ENCODE measurements around the gene HSPA1B.

HSPA1B gene

DNA sequence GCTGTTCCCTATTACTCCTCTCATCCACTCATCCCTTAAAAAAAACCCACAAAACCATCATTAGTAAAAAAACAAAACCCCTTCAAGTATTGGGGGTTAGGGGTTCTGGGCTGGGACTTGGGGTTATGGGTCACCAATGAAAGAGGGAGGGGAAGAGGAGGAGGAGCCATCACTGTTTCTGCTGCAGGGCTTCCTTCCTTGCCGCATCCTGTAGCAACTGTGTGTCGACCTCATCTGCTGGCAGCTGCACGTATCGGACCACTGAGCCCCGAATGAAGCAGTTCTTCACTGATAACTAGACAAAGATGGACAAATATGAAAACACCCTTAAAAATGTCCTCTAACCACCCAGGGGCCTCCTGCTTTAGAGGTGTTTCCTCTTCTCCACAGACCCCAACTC lies 29.9 kb upstream of the HSPA1B start:
- TF ChIP-seq MAX (IDR thresholded peaks at IDR 0.05) (no peak), YY1 (IDR thresholded peaks at IDR 0.05; ENCODE audit: low read depth) (no peak), TAF1 (IDR thresholded peaks at IDR 0.05; ENCODE audit: low read depth) (no peak), EP300 (IDR thresholded peaks at IDR 0.05; ENCODE audit: borderline replicate concordance) (no peak), CREB1 (IDR thresholded peaks at IDR 0.05; ENCODE audit: low read depth) (no peak), EGR1 (IDR thresholded peaks at IDR 0.05) (no peak), RAD21 (IDR thresholded peaks at IDR 0.05; ENCODE audit: low read depth) (no peak), ZBTB7A (IDR thresholded peaks at IDR 0.05; ENCODE audit: low read depth) (no peak), TCF12 (IDR thresholded peaks at IDR 0.05; ENCODE audit: low read depth) (no peak), NFIC (IDR thresholded peaks at IDR 0.05) (no peak), FOXM1 (IDR thresholded peaks at IDR 0.05; ENCODE audit: borderline replicate concordance, low read depth) (no peak), CEBPB (IDR thresholded peaks at IDR 0.05) (no peak), TEAD4 (IDR thresholded peaks at IDR 0.05) (no peak)
- TF ChIP-seq, protein P1, sequence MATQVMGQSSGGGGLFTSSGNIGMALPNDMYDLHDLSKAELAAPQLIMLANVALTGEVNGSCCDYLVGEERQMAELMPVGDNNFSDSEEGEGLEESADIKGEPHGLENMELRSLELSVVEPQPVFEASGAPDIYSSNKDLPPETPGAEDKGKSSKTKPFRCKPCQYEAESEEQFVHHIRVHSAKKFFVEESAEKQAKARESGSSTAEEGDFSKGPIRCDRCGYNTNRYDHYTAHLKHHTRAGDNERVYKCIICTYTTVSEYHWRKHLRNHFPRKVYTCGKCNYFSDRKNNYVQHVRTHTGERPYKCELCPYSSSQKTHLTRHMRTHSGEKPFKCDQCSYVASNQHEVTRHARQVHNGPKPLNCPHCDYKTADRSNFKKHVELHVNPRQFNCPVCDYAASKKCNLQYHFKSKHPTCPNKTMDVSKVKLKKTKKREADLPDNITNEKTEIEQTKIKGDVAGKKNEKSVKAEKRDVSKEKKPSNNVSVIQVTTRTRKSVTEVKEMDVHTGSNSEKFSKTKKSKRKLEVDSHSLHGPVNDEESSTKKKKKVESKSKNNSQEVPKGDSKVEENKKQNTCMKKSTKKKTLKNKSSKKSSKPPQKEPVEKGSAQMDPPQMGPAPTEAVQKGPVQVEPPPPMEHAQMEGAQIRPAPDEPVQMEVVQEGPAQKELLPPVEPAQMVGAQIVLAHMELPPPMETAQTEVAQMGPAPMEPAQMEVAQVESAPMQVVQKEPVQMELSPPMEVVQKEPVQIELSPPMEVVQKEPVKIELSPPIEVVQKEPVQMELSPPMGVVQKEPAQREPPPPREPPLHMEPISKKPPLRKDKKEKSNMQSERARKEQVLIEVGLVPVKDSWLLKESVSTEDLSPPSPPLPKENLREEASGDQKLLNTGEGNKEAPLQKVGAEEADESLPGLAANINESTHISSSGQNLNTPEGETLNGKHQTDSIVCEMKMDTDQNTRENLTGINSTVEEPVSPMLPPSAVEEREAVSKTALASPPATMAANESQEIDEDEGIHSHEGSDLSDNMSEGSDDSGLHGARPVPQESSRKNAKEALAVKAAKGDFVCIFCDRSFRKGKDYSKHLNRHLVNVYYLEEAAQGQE (IDR thresholded peaks at IDR 0.05; ENCODE audit: low read depth) = no peak
- TF ChIP-seq, protein P2, sequence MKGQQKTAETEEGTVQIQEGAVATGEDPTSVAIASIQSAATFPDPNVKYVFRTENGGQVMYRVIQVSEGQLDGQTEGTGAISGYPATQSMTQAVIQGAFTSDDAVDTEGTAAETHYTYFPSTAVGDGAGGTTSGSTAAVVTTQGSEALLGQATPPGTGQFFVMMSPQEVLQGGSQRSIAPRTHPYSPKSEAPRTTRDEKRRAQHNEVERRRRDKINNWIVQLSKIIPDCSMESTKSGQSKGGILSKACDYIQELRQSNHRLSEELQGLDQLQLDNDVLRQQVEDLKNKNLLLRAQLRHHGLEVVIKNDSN (IDR thresholded peaks at IDR 0.05) = no peak

- TF ChIP-seq TCF12 (IDR thresholded peaks at IDR 0.05; ENCODE audit: low read depth) = no peak
- no peak for TF ChIP-seq EGR1 (IDR thresholded peaks at IDR 0.05)
- TF ChIP-seq, protein P2 (IDR thresholded peaks at IDR 0.05) = no peak
- TF ChIP-seq TEAD4 (IDR thresholded peaks at IDR 0.05) = no peak
- no peak for TF ChIP-seq MAX (IDR thresholded peaks at IDR 0.05)
- TF ChIP-seq YY1 (IDR thresholded peaks at IDR 0.05; ENCODE audit: low read depth) = no peak
- TF ChIP-seq, protein P1 (IDR thresholded peaks at IDR 0.05; ENCODE audit: low read depth) = no peak
- no peak for TF ChIP-seq CEBPB (IDR thresholded peaks at IDR 0.05)
- TF ChIP-seq RAD21 (IDR thresholded peaks at IDR 0.05; ENCODE audit: low read depth) = no peak
These were observed 27.8 kb upstream of the HSPA1B start for GRCh38 chr6:31799781-31800180.

DNA sequence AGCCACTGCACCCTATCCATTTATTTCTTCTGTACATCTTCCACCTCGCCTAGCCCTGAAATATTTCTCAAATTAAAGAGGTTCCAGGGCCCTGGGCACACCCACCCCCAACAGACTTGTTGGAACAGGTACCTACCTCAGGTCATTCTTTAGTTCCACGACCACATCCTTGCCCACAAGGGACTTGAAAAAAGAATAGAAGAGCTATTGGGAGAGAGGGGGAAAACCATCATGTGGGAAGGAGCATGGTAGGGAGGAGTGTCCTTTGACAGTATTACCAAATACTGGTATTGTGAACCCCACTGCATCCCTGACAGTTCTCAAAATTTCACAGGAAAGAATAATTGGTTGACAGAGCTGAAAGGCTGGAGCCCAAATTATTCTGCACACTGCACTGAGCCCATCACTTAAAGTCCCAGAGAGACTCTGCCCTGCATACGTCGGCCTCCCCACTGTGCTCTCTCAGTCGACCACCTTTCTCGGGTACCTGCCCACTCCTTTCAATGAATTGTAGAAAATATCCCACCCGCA lies 21.5 kb upstream of the HSPA1B start:
- TF ChIP-seq CEBPB (IDR thresholded peaks at IDR 0.05) (no peak), TEAD4 (IDR thresholded peaks at IDR 0.05) (no peak), YY1 (IDR thresholded peaks at IDR 0.05; ENCODE audit: low read depth) (no peak), NFIC (IDR thresholded peaks at IDR 0.05) (no peak), RAD21 (IDR thresholded peaks at IDR 0.05; ENCODE audit: low read depth) (no peak)

GRCh38 chr6:31806470-31807272 lies 20.9 kb upstream of the HSPA1B start, which contains the start of gene LSM2:
Gene LSM2, minus strand, starts transcription at chr6:31806966. Its CDS starts 209 bp downstream, at chr6:31806757.
- TF ChIP-seq CEBPB (IDR thresholded peaks at IDR 0.05) = no peak
- no peak for TF ChIP-seq NFIC (IDR thresholded peaks at IDR 0.05)
- TF ChIP-seq EP300 (IDR thresholded peaks at IDR 0.05; ENCODE audit: borderline replicate concordance) = peak; percentile 32
- peak; percentile 81 for TF ChIP-seq TAF1 (IDR thresholded peaks at IDR 0.05; ENCODE audit: low read depth)
- TF ChIP-seq, protein P2 (IDR thresholded peaks at IDR 0.05) = no peak
- TF ChIP-seq TCF12 (IDR thresholded peaks at IDR 0.05; ENCODE audit: low read depth) = peak; percentile 47; the same call in 1 of the 2 replicates
- peak; percentile 73 for TF ChIP-seq CREB1 (IDR thresholded peaks at IDR 0.05; ENCODE audit: low read depth)
- TF ChIP-seq TEAD4 (IDR thresholded peaks at IDR 0.05) = no peak; the same call in none of the 2 replicates
- TF ChIP-seq YY1 (IDR thresholded peaks at IDR 0.05; ENCODE audit: low read depth) = peak; percentile 73; the same call in 1 of the 2 replicates
- peak; percentile 76 for TF ChIP-seq MAX (IDR thresholded peaks at IDR 0.05)
- no peak for TF ChIP-seq FOXM1 (IDR thresholded peaks at IDR 0.05; ENCODE audit: borderline replicate concordance, low read depth)
- TF ChIP-seq, protein P1 (IDR thresholded peaks at IDR 0.05; ENCODE audit: low read depth) = peak; percentile 6; the same call in 1 of the 2 replicates
- peak; percentile 16; the same call in 1 of the 2 replicates for TF ChIP-seq EGR1 (IDR thresholded peaks at IDR 0.05)
- TF ChIP-seq RAD21 (IDR thresholded peaks at IDR 0.05; ENCODE audit: low read depth) = peak; percentile 2; the same call in 1 of the 2 replicates
- TF ChIP-seq ZBTB7A (IDR thresholded peaks at IDR 0.05; ENCODE audit: low read depth) = peak; percentile 87

All from Ishikawa (cell line).